Erythroblast (primary cell): ENCODE data around the gene SPNS2.

ENCODE experiments used
- GATA1 ChIP-seq: IDR thresholded peaks from 2 replicates; pipeline ENCODE4 v1.6.1; 2011; ENCODE audit warnings: low read depth, mild to moderate bottlenecking, control low read depth, low read length, moderate library complexity
- POLR2A ChIP-seq: IDR thresholded peaks from 2 replicates; pipeline ENCODE4 v1.6.1; 2011; ENCODE audit warnings: mild to moderate bottlenecking, low read length

DNA sequence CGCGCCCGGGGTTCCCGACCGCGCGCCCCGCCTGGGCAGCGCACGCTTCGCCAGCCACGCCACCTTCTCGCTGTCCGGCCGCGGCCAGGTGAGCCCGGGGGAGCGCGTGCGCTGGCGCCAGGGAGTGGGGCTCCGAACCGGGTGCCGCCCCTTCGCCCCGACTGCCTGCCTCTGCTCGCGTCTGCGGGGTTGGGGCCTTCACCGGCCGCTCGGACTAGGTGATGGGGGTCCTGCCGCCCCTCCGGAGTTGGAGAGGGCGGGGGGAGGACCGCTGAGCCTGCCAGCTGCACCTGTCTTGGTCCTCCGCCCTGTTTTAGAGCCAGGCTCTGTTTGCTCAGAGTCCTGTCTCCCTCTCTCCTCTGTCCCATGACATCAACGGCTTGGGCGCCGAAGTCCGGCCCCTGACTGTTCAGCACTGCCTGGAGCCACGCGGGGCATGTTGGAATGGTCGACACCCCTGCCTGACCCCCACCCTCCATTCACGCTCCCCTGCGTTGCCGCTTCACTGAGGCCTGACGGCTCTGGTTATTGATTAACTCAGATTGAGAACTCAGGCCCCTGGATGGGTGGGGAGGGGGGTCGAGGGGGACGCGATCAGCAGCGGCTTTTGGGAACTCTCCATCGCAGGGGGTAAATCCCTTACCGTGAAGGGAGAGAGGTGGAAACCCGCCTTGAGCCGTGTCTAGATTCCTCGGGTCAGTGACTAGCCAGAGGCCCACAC is 86.4 kb downstream of the SPNS2 start:
- TF ChIP-seq POLR2A (no peak), GATA1 (no peak)
